Skeletal muscle satellite cell (primary cell): ENCODE data around the gene CLEC16A.
A peak's percentile ranks its signal among the peaks of the same experiment; 100 is the strongest.

Experiments used
- H3K27me3 ChIP-seq: 2 replicates; pipeline ENCODE4 v1.7.0; 2013; ENCODE audit warnings: low read length; ENCODE audit not compliant: control insufficient read depth, insufficient read depth
- H3K36me3 ChIP-seq: 2 replicates; pipeline ENCODE4 v1.7.0; 2013; ENCODE audit warnings: mild to moderate bottlenecking, control low read depth, low read length; ENCODE audit not compliant: insufficient read depth
- H3K4me1 ChIP-seq: 2 replicates; pipeline ENCODE4 v1.7.0; 2013; ENCODE audit warnings: low read length; ENCODE audit not compliant: control insufficient read depth, insufficient read depth
- H3K4me2 ChIP-seq: 2 replicates; pipeline ENCODE4 v1.7.0; 2013; ENCODE audit warnings: mild to moderate bottlenecking, low read length
- H3K4me3 ChIP-seq: 2 replicates; pipeline ENCODE4 v1.7.0; 2013; ENCODE audit warnings: low read length
- H3K9ac ChIP-seq: 2 replicates; pipeline ENCODE4 v1.7.0; 2013; ENCODE audit warnings: mild to moderate bottlenecking, low read depth, low read length, moderate library complexity
- H3K9me3 ChIP-seq: replicated peaks from 2 replicates; pipeline ENCODE4 v1.7.0; 2013; ENCODE audit warnings: mild to moderate bottlenecking, control low read depth, low read length

Gene CLEC16A

GRCh38 chr16:11084876-11085485, 140.6 kb downstream of the CLEC16A start:
- Histone ChIP-seq H3K27me3 (no peaks in the 10 kb centered on the region), H3K9me3 (no peaks in the 10 kb centered on the region), H3K4me3 (no peak overlapping the region), H3K36me3 (peaks cover 5% of the 10 kb centered on the region), H3K4me2 (peak overlapping the region; percentile 43), H3K4me1 (peaks cover 49% of the 10 kb centered on the region), H3K9ac (peak overlapping the region; percentile 41)

- Histone ChIP-seq H3K4me3 (no peak overlapping the region), H3K4me1 (peaks cover 39% of the 10 kb centered on the region), H3K9ac (no peak overlapping the region), H3K36me3 (no peaks in the 10 kb centered on the region), H3K27me3 (no peaks in the 10 kb centered on the region), H3K9me3 (no peaks in the 10 kb centered on the region), H3K4me2 (no peak overlapping the region)
Observed at GRCh38 chr16:11085916-11086315, 141.6 kb downstream of the CLEC16A start.

GRCh38 chr16:11087691-11088073, 143.3 kb downstream of the CLEC16A start:
- Histone ChIP-seq H3K4me3 (no peak overlapping the region), H3K36me3 (peaks cover 7% of the 10 kb centered on the region), H3K27me3 (no peaks in the 10 kb centered on the region), H3K9me3 (no peaks in the 10 kb centered on the region), H3K9ac (no peak overlapping the region), H3K4me1 (peaks cover 31% of the 10 kb centered on the region), H3K4me2 (no peak overlapping the region)

- no peak overlapping the region for H3K4me2 ChIP-seq
- H3K27me3 ChIP-seq: no peaks in the 10 kb centered on the region
- no peak overlapping the region for H3K9ac ChIP-seq
- H3K4me1 ChIP-seq: peaks cover 26% of the 10 kb centered on the region
- no peaks in the 10 kb centered on the region for H3K9me3 ChIP-seq
- no peak overlapping the region for H3K4me3 ChIP-seq
- peaks cover 7% of the 10 kb centered on the region for H3K36me3 ChIP-seq
Observed at GRCh38 chr16:11088074-11088730, 143.8 kb downstream of the CLEC16A start.

GRCh38 chr16:11088831-11089230, 144.5 kb downstream of the CLEC16A start:
- Histone ChIP-seq H3K4me1 (peaks cover 21% of the 10 kb centered on the region), H3K36me3 (peaks cover 7% of the 10 kb centered on the region), H3K27me3 (no peaks in the 10 kb centered on the region), H3K9me3 (no peaks in the 10 kb centered on the region), H3K4me2 (no peak overlapping the region), H3K9ac (no peak overlapping the region), H3K4me3 (no peak overlapping the region)

- Histone ChIP-seq H3K4me1 (peaks cover 20% of the 10 kb centered on the region), H3K9ac (no peak overlapping the region), H3K4me2 (no peak overlapping the region), H3K27me3 (no peaks in the 10 kb centered on the region), H3K4me3 (no peak overlapping the region), H3K9me3 (no peaks in the 10 kb centered on the region), H3K36me3 (peaks cover 7% of the 10 kb centered on the region)
Observed at GRCh38 chr16:11089504-11090124, 145.2 kb downstream of the CLEC16A start.

GRCh38 chr16:11090232-11090631, 145.9 kb downstream of the CLEC16A start:
- H3K9me3 ChIP-seq: no peaks in the 10 kb centered on the region
- no peak overlapping the region for H3K9ac ChIP-seq
- peaks cover 14% of the 10 kb centered on the region for H3K4me1 ChIP-seq
- no peaks in the 10 kb centered on the region for H3K27me3 ChIP-seq
- H3K4me3 ChIP-seq: no peak overlapping the region
- H3K36me3 ChIP-seq: peaks cover 7% of the 10 kb centered on the region
- no peak overlapping the region for H3K4me2 ChIP-seq

GRCh38 chr16:11091021-11091785, 146.8 kb downstream of the CLEC16A start:
- no peak overlapping the region for H3K4me3 ChIP-seq
- no peaks in the 10 kb centered on the region for H3K27me3 ChIP-seq
- H3K36me3 ChIP-seq: peaks cover 7% of the 10 kb centered on the region
- H3K4me1 ChIP-seq: peaks cover 11% of the 10 kb centered on the region
- no peak overlapping the region for H3K9ac ChIP-seq
- no peaks in the 10 kb centered on the region for H3K9me3 ChIP-seq
- H3K4me2 ChIP-seq: no peak overlapping the region

- Histone ChIP-seq H3K9ac (no peak overlapping the region), H3K36me3 (peaks cover 7% of the 10 kb centered on the region), H3K4me2 (no peak overlapping the region), H3K4me3 (no peak overlapping the region), H3K9me3 (no peaks in the 10 kb centered on the region), H3K27me3 (no peaks in the 10 kb centered on the region), H3K4me1 (peaks cover 11% of the 10 kb centered on the region)
Observed at GRCh38 chr16:11092788-11093571, 148.6 kb downstream of the CLEC16A start.

GRCh38 chr16:11093572-11094074, 149.3 kb downstream of the CLEC16A start:
- no peak overlapping the region for H3K4me3 ChIP-seq
- peaks cover 7% of the 10 kb centered on the region for H3K36me3 ChIP-seq
- H3K9me3 ChIP-seq: no peaks in the 10 kb centered on the region
- H3K4me2 ChIP-seq: no peak overlapping the region
- H3K4me1 ChIP-seq: peaks cover 11% of the 10 kb centered on the region
- no peak overlapping the region for H3K9ac ChIP-seq
- no peaks in the 10 kb centered on the region for H3K27me3 ChIP-seq
